Stimulated activated CD4-positive, alpha-beta T cell treated with anti-CD3 and anti-CD28 coated beads, Interleukin-12 subunit alpha, Interleukin-12 subunit beta, amount 100 ng/mL, for 48 hours (primary cell): Measurements from ENCODE around the gene AP1AR.
A peak's percentile ranks its signal among the peaks of the same experiment; 100 is the strongest.
"Not testable (repeated sequence)": the region's sequence is repeated elsewhere in the genome, so short reads cannot be mapped to it uniquely, and the experiment has no call there.

Experiments used
- DNase-seq, 3 donors: peaks; one replicate each; pipeline ENCODE4 v3.0.0-alpha.2; 2020; ENCODE audit warnings: low read depth in 2 of 3, low spot score in 1 of 3

Gene AP1AR

DNA sequence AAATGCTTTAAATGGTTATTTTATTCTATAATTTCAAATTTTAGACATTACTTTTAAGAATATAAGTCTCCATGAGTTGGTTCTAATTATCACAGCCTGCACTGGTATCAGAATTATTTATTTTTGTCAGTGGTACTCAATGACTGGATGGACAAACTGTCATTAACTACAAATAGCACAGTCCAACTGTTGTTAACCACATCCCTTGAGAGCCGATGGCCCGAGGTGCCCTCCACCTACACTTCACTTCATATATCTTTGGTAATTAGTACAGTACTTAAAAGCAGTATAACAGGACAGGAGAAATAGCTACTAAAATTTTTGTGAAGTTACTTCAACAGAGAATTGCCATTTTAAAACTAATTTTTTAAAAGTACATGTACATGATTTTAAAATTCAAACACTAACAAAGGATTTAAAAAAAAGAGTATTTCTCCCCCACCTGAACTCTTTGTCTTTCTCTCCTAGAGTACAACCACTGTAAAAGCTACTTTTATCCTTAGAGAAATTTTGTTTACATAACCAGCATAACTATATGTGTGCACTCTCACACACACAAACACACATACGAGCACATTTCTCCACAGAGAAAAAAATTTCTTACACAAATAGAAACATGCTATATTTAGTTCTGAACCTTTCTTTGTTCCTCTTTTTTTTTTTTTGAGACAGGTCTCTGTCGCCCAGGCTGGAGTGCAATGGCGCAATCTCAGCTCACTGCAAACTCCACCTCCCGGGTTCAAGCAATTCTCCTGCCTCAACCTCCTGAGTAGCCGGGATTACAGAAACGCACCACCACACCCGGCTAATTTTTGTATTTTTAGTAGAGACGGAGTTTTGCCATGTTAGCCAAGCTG lies 47.7 kb downstream of the AP1AR start:
- no peak for DNase-seq

DNA sequence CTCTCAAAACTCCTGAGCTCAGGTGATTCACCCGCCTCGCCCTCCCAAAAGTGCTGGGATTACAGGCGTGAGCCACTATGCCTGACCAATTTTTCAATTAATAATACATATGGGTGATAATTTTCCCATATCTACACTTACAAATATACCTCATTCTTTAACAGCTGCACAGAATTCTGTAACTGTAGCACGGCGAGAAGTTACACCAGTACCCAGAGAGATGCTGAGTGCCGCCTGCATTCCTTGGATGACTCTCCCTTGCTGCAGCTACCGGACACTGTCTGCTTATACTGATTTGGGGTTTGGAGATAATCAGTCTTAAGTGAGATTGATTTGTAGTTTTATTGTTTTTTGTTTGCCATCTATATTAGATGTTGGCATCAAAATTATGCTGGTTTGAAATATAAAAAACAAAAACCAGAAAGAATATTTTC lies 48.3 kb downstream of the AP1AR start:
- DNase-seq: no peak

DNA sequence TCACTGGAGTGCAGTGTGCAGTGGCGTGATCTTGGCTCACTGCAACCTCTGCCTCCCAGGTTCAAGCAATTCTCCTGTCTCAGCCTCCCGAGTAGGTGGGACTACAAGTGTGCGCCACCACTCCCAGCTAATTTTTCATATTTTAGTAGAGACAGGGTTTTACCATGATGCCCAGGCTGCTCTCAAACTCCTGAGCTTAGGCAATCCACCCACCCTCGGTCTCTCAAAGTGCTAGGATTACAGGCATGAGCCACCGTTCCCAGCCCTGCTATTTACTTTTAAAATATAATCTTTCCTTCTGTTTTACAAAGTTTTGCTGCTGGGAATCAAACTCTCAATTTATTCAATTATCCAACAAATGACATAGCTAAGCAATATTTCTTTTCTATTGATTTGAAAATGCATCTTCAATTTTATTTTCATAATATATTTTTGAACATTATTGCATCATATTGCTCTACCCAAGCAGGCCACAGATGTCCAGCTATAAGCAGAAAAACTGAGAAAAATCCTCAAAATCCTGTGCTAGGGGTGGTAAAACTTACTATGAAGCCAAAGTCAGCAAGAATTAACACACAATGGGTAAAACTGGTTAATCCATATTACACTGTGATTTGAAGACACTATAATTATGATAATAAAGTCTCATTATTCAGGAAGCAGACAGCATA lies 48.9 kb downstream of the AP1AR start:
- no peak for DNase-seq

DNA sequence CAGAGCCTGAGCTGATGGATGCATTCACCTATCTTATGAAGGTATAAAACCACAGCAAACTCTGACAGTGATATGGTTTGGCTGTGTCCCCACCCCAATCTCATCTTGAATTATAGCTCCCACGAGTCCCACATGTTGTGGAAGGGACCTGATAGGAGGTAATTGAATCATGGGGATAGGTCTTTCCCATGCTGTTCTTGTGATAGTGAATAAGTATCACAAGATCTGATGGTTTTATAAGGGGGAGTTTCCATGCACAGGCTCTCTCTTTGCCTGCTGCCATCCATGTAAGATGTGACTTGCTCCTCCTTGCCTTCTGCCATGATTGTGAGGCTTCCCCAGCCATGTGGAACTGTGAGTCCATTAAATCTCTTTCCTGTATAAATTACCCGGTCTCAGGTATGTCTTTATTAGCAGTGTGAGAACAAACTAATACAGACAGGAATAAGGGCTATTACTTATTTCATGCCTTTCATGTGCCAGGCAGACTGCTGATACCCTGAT lies 50.4 kb downstream of the AP1AR start:
- not testable (repeated sequence) for DNase-seq

DNA sequence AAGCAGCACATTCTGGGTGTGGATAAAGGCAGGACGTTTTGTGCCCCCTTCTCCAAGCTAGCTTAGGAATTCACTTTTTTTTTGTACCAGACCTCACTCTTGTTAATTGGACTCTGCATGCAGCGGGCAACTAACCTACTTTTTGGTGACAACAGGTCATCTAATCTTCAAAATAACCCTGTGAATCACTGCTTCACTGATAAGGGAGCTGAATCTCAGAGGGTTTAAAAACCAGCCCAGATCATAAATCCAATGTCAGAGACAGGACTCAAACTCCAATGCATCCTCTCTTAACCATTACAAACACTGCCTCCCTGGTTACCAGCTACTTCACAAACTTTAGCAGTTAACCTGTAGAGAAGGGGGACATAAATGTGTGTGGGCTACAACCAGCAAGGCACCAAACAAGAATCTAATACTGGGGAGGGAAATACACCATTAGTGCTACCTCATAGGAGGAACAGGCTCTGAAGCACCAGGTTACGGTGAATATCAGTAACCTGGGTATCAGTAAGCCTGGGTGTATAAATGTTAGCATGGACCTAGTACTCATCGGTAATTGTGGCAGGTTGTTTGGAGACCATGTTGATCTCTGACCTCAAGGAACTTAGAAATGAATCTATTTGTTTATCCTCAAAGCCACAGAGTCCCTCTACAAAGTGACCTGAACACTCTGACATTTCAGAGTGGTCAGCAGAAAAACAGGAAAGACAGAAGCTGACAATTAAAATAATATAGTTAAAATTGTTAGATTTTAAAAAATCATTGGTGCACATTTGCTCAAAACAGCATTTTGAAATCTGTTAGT lies 51.5 kb downstream of the AP1AR start:
- no peak for DNase-seq

DNA sequence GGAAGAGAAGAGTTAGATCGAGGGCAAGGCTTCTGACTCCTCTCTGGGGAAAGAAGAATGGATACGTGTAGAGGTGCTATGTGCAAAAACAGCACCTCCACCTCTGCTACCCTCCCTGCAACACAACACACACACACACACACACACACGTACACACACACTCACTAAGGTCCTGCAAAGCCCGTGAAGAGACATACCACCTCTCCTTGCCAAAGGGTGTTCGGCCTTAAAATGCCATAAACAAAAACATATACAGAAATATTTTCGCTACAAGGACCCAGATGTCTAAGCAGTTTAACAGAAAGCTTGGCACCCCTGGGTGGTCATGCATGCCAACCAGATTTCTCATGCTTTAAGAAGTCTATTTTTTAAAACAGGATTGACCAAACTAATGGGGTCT lies 52.6 kb downstream of the AP1AR start:
- no peak for DNase-seq

DNA sequence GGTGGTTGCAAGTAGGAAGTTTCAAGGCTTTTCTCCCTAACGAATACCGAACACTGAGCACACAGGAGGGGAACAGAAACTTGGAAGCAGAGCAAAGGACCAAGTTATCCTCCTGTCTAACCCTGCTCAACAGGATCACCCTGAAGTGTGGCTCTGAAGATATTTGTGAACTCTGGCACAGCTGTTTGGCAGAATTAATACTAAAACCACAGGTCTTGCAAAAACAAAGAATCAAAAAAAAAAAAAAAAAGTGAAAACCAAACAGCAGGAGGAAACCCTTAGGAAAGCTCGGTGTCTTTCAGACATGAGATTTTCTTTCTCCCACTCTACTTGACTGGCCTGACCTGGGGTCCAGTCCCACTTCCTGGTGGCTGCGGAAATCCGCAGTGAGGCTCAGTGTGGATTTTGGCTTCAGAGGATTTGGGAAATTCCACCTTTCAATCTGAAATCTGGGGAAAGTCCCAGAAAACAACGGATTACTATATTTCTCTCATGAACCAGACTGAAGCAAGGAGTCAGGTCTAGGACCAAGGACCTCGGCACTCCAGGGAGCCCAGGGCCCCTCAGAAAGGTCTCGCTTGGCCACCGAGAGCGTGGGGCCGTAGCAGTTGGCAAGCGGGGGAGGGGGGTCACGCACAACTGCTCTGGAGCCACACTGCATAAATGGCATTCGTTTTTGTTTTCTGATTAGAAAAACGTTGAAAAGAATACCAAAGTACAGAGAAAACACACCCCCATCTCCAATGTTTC lies 53.2 kb downstream of the AP1AR start:
- DNase-seq: no peak

DNA sequence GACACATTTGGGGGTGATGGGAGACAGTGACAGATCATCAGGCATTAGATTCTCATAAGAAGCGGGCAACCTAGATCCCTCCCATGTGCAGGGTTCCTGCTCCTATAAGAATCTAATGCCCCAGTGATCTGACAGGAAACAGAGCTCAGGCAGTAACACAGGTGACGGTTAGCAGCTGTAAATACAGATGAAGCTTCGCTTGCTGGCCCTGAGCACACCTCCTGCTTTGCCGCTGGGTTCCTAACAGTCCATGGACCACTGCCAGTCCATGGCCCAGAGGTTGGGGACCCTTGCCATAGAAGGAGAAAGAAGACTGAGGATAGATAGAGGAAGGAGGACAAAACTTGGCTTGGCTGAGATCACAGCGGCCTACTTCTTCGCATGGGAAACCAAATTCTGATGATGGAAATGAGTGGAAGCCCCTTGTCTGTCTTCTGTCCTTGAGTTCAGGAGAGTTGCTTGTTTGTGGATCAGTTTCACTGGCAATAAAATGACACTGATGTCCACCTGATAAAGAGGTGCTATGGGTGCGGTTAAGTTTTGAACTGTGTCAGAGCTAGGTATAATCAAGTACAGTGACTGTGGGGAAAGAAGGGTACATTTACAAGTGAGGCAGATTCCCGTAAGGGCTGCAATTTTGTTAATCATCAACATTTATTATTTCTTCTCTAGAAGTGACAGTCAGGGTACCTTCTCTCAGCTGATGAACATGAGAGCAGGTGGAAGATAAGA lies 55.8 kb downstream of the AP1AR start:
- DNase-seq: no peak

DNA sequence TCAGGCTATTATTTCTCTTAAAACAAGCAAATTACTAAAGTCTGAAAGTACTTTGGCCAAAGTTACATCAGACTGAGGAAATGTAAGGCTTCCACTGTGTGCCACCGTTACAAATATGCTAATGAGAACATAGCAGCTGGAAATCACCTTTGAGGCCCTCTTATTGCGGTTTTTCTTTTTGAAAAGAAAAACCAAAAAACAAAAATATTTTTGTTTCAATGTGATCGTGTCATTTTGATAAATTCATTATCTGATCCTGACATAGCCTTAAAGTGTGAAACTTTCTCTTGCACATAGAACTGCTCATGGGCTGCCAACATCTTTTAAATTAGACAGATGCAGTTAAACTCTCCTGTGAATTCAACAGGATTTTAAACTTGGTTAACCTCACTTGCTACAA lies 56.9 kb downstream of the AP1AR start:
- no peak for DNase-seq

DNA sequence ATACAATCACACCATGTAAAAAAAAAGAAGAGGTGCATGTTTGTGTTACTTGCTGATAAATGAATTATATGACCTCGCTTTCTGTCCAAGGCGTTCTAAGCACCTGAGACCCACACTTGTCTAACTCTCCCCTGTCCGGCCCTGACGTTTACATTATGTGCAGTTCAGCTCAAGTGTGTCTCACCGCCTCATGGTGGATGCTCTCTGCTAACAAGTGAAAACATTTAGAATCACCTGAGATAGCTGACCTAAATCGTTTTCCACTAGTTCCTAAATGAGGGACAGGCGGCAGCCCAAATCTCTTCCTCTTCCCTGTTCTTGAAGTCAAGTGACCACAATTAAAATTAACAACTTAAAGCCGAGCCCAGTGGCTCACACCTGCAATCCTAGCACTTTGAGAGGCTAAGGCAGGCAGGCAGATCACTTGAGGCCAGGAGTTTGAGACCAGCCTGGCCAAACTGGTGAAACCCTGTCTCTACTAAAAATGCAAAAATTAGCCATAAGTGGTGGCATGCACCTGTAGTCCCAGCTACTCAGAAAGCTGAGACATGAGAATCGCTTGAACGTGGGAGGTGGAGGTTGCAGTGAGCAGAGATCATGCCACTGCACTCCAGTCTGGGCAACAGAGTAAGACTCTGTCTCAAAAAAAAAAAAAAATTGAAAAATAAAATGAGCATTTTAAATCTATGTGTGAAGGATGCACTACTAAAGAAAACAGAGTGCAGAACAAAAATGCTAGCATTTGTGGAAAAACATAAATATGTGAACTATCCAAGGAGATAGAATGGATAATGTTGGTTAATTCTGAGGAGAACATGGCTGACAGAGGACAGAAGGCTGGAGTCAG lies 58.0 kb downstream of the AP1AR start:
- DNase-seq: no peak

DNA sequence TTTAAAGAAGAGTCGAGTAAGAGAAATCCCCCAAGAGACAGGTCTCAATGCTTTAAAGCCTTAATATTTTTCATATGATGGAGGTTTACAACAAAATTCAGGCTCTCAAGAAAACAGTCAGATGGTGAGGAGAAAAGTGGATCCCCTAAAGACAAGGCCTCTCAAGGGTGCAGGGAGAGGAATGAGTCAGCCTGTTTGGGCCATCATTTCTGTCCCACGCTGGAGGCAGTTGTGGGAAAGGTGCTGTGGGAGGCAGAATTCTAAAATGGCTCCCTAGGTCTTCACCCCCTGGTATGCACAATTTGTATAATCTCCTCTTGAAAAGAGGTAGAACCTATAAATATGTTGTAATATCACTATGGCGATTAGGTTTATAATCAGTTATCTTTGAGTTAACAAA lies 58.8 kb downstream of the AP1AR start:
- peak in 2 of 3 donors; percentile 39 to 46 for DNase-seq

DNA sequence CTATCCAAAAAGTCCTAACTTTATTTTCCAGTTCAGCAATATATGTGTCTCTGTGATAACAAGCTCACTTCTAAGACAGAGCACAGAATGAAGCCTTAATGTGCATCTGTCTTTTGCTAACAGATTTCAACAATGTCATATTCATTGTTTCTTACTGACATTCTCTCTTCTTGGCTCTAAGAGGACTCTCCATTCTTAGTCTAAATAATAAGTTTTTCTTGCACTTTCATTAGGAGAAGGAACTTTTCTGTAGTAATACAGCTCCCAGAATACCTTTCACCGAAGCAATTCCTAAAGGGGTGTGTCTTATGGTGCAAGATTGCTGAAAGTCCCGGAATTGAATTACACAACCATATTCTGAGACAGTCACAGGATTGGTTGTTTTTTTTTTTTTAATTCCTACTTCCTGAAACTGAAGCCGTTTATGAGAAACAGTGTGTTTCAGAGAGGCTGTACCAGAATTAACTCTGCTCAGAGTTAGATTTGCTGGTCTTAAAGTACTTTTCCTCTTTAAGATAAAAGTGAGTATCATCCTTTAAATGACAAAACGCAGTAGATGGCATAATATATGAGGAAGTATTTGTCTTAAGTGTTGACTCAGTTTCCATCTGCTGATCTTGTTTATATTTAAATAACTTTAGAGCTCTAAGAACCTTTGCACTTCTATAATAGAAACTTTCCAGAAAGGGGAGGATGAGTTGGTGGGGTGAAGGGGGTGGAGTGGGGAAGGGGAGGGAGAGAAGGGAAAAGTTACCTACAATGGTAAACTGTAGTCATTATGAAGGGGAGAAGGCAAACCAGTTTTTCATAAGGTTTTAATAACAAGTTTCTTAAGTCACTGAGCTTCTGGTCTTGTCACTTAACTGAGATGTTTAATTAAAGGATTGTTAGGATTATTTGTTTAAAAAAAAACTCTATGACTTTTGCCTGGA lies 65.6 kb downstream of the AP1AR start, which contains the start of gene ALPK1:
TSS of gene ALPK1 (plus strand) at position 421 of the 932 bp plus-strand sequence.
- DNase-seq: no peak

DNA sequence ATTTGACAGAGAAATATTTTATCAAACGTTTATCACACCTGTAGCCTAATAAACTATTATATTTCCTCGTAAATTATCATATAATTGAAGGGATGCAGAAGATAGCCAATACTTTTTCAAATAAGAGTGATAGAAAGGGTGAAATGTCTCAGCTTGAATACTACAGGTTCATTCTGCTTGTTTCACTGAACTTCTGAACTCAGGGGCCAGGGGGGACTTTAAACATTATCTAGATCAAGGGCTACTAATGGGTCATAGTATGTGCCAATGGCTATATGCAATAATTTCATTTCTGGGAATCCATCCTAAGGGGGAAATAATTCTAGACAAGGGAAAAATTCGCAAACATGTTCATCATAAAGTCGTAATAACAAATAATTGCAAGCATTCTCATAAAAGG lies 68.1 kb downstream of the AP1AR start:
- DNase-seq: no peak

DNA sequence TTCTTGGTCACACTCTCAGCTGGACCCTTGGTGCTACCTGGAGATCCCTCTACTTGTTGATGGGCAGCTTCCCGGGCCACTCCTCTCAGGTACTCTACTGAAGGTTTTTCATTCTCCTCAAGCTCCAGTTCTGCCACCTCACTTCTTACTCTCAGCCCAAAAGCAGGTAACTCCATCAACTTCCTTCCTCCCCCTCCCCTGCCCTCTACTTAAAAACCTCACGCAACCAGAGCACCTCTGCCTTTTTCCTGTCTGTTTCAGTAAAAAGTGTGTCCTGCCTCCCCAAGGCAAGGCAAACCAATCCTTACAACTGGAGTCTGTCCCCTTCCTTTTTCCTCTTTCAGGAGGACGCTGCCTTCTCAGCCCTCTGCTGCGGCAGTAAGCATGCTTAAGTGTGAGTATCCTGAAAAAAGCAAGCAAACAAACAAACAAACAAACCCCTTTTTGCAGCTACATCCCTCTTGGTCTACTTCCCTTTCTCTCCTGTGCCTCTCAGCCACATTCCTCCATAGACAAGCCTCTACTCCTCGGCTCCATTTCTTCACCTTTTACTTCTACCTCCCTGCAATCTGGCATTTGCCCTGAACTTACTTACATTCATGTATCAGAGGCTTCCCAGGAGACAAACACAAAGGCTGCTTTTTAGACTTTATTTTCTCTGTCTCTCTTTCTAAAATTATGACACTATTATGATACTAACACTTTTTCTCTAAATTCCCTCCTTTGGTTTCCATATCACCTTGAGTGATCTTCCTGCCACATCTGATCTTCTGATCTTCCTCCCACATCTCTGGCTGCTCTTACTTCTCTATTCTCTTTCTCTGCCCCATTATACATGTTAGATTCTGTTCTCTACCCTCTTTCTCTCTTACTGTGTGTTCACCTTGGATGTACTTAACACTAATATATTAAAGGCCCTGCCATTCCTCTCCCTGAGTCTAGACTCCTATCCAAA lies 71.0 kb downstream of the AP1AR start:
- DNase-seq: no peak

DNA sequence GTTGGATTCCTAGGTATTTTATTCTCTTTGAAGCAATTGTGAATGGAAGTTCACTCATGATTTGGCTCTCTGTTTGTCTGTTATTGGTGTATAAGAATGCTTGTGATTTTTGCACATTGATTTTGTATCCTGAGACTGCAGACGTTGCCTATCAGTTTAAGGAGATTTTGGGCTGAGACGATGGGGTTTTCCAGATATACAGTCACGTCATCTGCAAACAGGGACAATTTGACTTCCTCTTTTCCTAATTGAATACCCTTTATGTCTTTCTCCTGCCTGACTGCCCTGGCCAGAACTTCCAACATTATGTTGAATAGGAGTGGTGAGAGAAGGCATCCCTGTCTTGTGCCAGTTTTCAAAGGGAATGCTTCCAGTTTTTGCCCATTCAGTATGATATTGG lies 73.9 kb downstream of the AP1AR start:
- not testable (repeated sequence) for DNase-seq

DNA sequence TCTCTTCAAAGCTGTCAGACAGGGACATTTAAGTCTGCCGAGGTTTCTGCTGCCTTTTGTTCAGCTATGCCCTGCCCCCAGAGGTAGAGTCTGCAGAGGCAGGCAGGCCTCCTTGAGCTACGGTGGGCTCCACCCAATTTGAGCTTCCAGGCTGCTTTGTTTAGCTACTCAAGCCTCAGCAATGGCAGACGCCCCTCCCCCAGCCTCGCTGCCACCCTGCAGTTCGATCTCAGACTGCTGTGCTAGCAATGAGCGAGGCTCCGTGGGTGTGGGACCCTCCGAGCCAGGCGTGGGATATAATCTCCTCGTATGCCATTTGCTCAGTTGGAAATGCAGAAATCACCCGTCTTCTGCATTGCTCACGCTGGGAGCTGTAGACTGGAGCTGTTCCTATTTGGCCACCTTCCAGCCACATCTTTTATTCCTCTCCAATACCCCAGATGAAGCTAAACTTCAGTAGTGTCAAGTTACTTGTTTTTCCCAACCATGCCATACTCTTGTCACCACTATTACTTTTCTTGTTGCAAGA lies 77.7 kb downstream of the AP1AR start:
- not testable (repeated sequence) for DNase-seq

DNA sequence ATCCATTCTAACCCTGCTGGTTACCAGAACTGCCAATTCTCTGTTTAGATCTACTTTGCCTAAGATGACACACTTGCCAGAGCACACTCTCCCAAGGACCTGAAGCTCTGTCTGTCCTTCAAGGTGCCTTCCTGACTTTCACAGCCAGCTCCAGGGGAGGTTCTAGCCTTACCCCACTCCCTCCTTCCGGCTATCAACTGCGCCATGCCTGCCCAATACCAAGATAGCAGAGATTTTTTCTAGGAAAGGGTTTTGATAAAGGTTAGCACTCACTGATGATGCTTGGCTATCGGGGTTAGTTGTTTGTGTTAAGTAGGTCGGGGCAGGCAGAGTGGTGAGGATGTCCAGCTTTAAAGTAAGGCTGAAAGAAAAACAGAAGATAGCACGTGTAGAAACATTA lies 79.9 kb downstream of the AP1AR start:
- DNase-seq: no peak
